Measurements from ENCODE around the gene SFXN4.
"Not testable (repeated sequence)": the region's sequence is repeated elsewhere in the genome, so short reads cannot be mapped to it uniquely, and the experiment has no call there.

SFXN4 gene

GRCh38 chr10:119139464-119140067 is 25.9 kb downstream of the SFXN4 start:
- H3K36me3 ChIP-seq (ENCODE audit: control insufficient read depth in 2 of 2, insufficient read depth in 2 of 2, low read length in 2 of 2): peaks cover 8 to 17% of the 10 kb centered on the region in 2 donors
- H3K9ac ChIP-seq (ENCODE audit: low read length in 2 of 2): no peak overlapping the region
- peaks cover 2% of the 10 kb centered on the region for H3K4me1 ChIP-seq (ENCODE audit: control insufficient read depth, insufficient read depth, low read length)
- H3K27ac ChIP-seq (ENCODE audit: low read length): no peak overlapping the region
- no peak overlapping the region for H3K4me3 ChIP-seq (ENCODE audit: low read length in 2 of 2)
- H3K9me3 ChIP-seq (ENCODE audit: control insufficient read depth in 2 of 2, low read length in 2 of 2): no peaks in the 10 kb centered on the region
- H3K27me3 ChIP-seq (ENCODE audit: control insufficient read depth in 1 of 2, insufficient read depth in 2 of 2, low read length in 2 of 2): no peaks in the 10 kb centered on the region

GRCh38 chr10:119138346-119139306 is 26.9 kb downstream of the SFXN4 start:
- H3K4me1 ChIP-seq (ENCODE audit: control insufficient read depth, insufficient read depth, low read length): peaks cover 2% of the 10 kb centered on the region
- H3K36me3 ChIP-seq (ENCODE audit: control insufficient read depth in 2 of 2, insufficient read depth in 2 of 2, low read length in 2 of 2): peaks cover 13 to 19% of the 10 kb centered on the region in 2 donors
- no peak overlapping the region for H3K9ac ChIP-seq (ENCODE audit: low read length in 2 of 2)
- no peak overlapping the region for H3K4me3 ChIP-seq (ENCODE audit: low read length in 2 of 2)
- H3K9me3 ChIP-seq (ENCODE audit: control insufficient read depth in 2 of 2, low read length in 2 of 2): no peaks in the 10 kb centered on the region
- H3K27me3 ChIP-seq (ENCODE audit: control insufficient read depth in 1 of 2, insufficient read depth in 2 of 2, low read length in 2 of 2): no peaks in the 10 kb centered on the region
- no peak overlapping the region for H3K27ac ChIP-seq (ENCODE audit: low read length)

GRCh38 chr10:119137878-119138277 is 27.6 kb downstream of the SFXN4 start:
- not testable (repeated sequence) for H3K27ac ChIP-seq (ENCODE audit: low read length); H3K27me3 ChIP-seq (ENCODE audit: control insufficient read depth in 1 of 2, insufficient read depth in 2 of 2, low read length in 2 of 2); H3K4me1 ChIP-seq (ENCODE audit: control insufficient read depth, insufficient read depth, low read length); H3K4me3 ChIP-seq (ENCODE audit: low read length in 2 of 2); H3K9ac ChIP-seq (ENCODE audit: low read length in 2 of 2); H3K9me3 ChIP-seq (ENCODE audit: control insufficient read depth in 2 of 2, low read length in 2 of 2)
- peaks cover 19 to 27% of the 10 kb centered on the region in 2 donors for H3K36me3 ChIP-seq (ENCODE audit: control insufficient read depth in 2 of 2, insufficient read depth in 2 of 2, low read length in 2 of 2)

- Histone ChIP-seq H3K4me3 (ENCODE audit: low read length in 2 of 2) (no peak overlapping the region), H3K9ac (ENCODE audit: low read length in 2 of 2) (no peak overlapping the region), H3K4me1 (ENCODE audit: control insufficient read depth, insufficient read depth, low read length) (peaks cover 5% of the 10 kb centered on the region), H3K36me3 (ENCODE audit: control insufficient read depth in 2 of 2, insufficient read depth in 2 of 2, low read length in 2 of 2) (peaks cover 22 to 35% of the 10 kb centered on the region in 2 donors), H3K27me3 (ENCODE audit: control insufficient read depth in 1 of 2, insufficient read depth in 2 of 2, low read length in 2 of 2) (no peaks in the 10 kb centered on the region), H3K27ac (ENCODE audit: low read length) (no peak overlapping the region), H3K9me3 (ENCODE audit: control insufficient read depth in 2 of 2, low read length in 2 of 2) (no peaks in the 10 kb centered on the region)
Measured at GRCh38 chr10:119136084-119136483, 29.4 kb downstream of the SFXN4 start.

GRCh38 chr10:119135513-119135881 is 30.0 kb downstream of the SFXN4 start:
- H3K4me3 ChIP-seq (ENCODE audit: low read length in 2 of 2): no peak overlapping the region
- peaks cover 26 to 36% of the 10 kb centered on the region in 2 donors for H3K36me3 ChIP-seq (ENCODE audit: control insufficient read depth in 2 of 2, insufficient read depth in 2 of 2, low read length in 2 of 2)
- no peaks in the 10 kb centered on the region for H3K27me3 ChIP-seq (ENCODE audit: control insufficient read depth in 1 of 2, insufficient read depth in 2 of 2, low read length in 2 of 2)
- H3K9me3 ChIP-seq (ENCODE audit: control insufficient read depth in 2 of 2, low read length in 2 of 2): no peaks in the 10 kb centered on the region
- no peak overlapping the region for H3K27ac ChIP-seq (ENCODE audit: low read length)
- H3K9ac ChIP-seq (ENCODE audit: low read length in 2 of 2): no peak overlapping the region
- peaks cover 5% of the 10 kb centered on the region for H3K4me1 ChIP-seq (ENCODE audit: control insufficient read depth, insufficient read depth, low read length)

- Histone ChIP-seq H3K36me3 (ENCODE audit: control insufficient read depth in 2 of 2, insufficient read depth in 2 of 2, low read length in 2 of 2) (peaks cover 30 to 39% of the 10 kb centered on the region in 2 donors), H3K27ac (ENCODE audit: low read length) (no peak overlapping the region), H3K27me3 (ENCODE audit: control insufficient read depth in 1 of 2, insufficient read depth in 2 of 2, low read length in 2 of 2) (no peaks in the 10 kb centered on the region), H3K4me3 (ENCODE audit: low read length in 2 of 2) (no peak overlapping the region), H3K9ac (ENCODE audit: low read length in 2 of 2) (no peak overlapping the region), H3K4me1 (ENCODE audit: control insufficient read depth, insufficient read depth, low read length) (peaks cover 5% of the 10 kb centered on the region), H3K9me3 (ENCODE audit: control insufficient read depth in 2 of 2, low read length in 2 of 2) (no peaks in the 10 kb centered on the region)
Measured at GRCh38 chr10:119133949-119134348, 31.6 kb downstream of the SFXN4 start.

GRCh38 chr10:119132521-119133345 is 32.8 kb downstream of the SFXN4 start:
- H3K27me3 ChIP-seq (ENCODE audit: control insufficient read depth in 1 of 2, insufficient read depth in 2 of 2, low read length in 2 of 2): no peaks in the 10 kb centered on the region
- H3K9me3 ChIP-seq (ENCODE audit: control insufficient read depth in 2 of 2, low read length in 2 of 2): no peaks in the 10 kb centered on the region
- H3K4me1 ChIP-seq (ENCODE audit: control insufficient read depth, insufficient read depth, low read length): peaks cover 5% of the 10 kb centered on the region
- H3K9ac ChIP-seq (ENCODE audit: low read length in 2 of 2): no peak overlapping the region
- H3K4me3 ChIP-seq (ENCODE audit: low read length in 2 of 2): no peak overlapping the region
- H3K36me3 ChIP-seq (ENCODE audit: control insufficient read depth in 2 of 2, insufficient read depth in 2 of 2, low read length in 2 of 2): peaks cover 28 to 35% of the 10 kb centered on the region in 2 donors
- no peak overlapping the region for H3K27ac ChIP-seq (ENCODE audit: low read length)

- Histone ChIP-seq H3K9ac (ENCODE audit: low read length in 2 of 2) (peak overlapping the region; percentile 14 to 21), H3K27ac (ENCODE audit: low read length) (peak overlapping the region; percentile 6), H3K4me3 (ENCODE audit: low read length in 2 of 2) (peak overlapping the region; percentile 53 to 64), H3K9me3 (ENCODE audit: control insufficient read depth in 2 of 2, low read length in 2 of 2) (no peaks in the 10 kb centered on the region), H3K36me3 (ENCODE audit: control insufficient read depth in 2 of 2, insufficient read depth in 2 of 2, low read length in 2 of 2) (peaks cover 28 to 35% of the 10 kb centered on the region in 2 donors), H3K4me1 (ENCODE audit: control insufficient read depth, insufficient read depth, low read length) (peaks cover 5% of the 10 kb centered on the region), H3K27me3 (ENCODE audit: control insufficient read depth in 1 of 2, insufficient read depth in 2 of 2, low read length in 2 of 2) (no peaks in the 10 kb centered on the region)
Measured at GRCh38 chr10:119131512-119132240, 33.8 kb downstream of the SFXN4 start.

- H3K36me3 ChIP-seq (ENCODE audit: control insufficient read depth in 2 of 2, insufficient read depth in 2 of 2, low read length in 2 of 2): peaks cover 36 to 40% of the 10 kb centered on the region in 2 donors
- no peak overlapping the region for H3K9ac ChIP-seq (ENCODE audit: low read length in 2 of 2)
- H3K27me3 ChIP-seq (ENCODE audit: control insufficient read depth in 1 of 2, insufficient read depth in 2 of 2, low read length in 2 of 2): no peaks in the 10 kb centered on the region
- H3K4me3 ChIP-seq (ENCODE audit: low read length in 2 of 2): no peak overlapping the region
- H3K4me1 ChIP-seq (ENCODE audit: control insufficient read depth, insufficient read depth, low read length): peaks cover 3% of the 10 kb centered on the region
- H3K27ac ChIP-seq (ENCODE audit: low read length): no peak overlapping the region
- H3K9me3 ChIP-seq (ENCODE audit: control insufficient read depth in 2 of 2, low read length in 2 of 2): no peaks in the 10 kb centered on the region
Measured at GRCh38 chr10:119129721-119130120, 35.8 kb downstream of the SFXN4 start.

GRCh38 chr10:119125942-119126341 is 39.6 kb downstream of the SFXN4 start:
- H3K4me3 ChIP-seq (ENCODE audit: low read length in 2 of 2): no peak overlapping the region
- H3K36me3 ChIP-seq (ENCODE audit: control insufficient read depth in 2 of 2, insufficient read depth in 2 of 2, low read length in 2 of 2): peaks cover 22 to 23% of the 10 kb centered on the region in 2 donors
- H3K4me1 ChIP-seq (ENCODE audit: control insufficient read depth, insufficient read depth, low read length): no peaks in the 10 kb centered on the region
- H3K9ac ChIP-seq (ENCODE audit: low read length in 2 of 2): no peak overlapping the region
- H3K27me3 ChIP-seq (ENCODE audit: control insufficient read depth in 1 of 2, insufficient read depth in 2 of 2, low read length in 2 of 2): no peaks in the 10 kb centered on the region
- H3K27ac ChIP-seq (ENCODE audit: low read length): no peak overlapping the region
- H3K9me3 ChIP-seq (ENCODE audit: control insufficient read depth in 2 of 2, low read length in 2 of 2): no peaks in the 10 kb centered on the region

All from stomach smooth muscle (tissue), 2 donors.